WTC11 (cell line): Measurements from ENCODE around the gene JAZF1. TPM values are rescaled to one million over a fixed set of nuclear protein-coding genes. Genes with fewer than 3 reads are reported as not detected.

Experiments
- ATAC-seq: fragments of 200-7000 bp; cut with Tn5 transposase; 2 replicates; pipeline ENCODE4 v1.10.0; 2021; ENCODE audit warnings: mild to moderate bottlenecking, moderate library complexity
- CTCF ChIA-PET: fragments of 300-600 bp; sonication (Branson Sonifier 250); formaldehyde crosslinking; loops from one replicate; lab custom pipeline; 2021; ENCODE audit warnings: antibody characterized with exemption; lab: Charles Lee
- POLR2A ChIA-PET: fragments of 350-600 bp; sonication (Branson Sonifier 250); formaldehyde crosslinking; loops from one replicate; lab custom pipeline; 2021; ENCODE audit warnings: antibody characterized with exemption; lab: Charles Lee
- DNase-seq: peaks from one replicate; pipeline ENCODE4 v3.0.0; 2021; ENCODE audit warnings: low spot score
- H3K27ac Mint-ChIP-seq: 2 replicates; pipeline ENCODE4 v1.8.0; 2021; ENCODE audit warnings: mixed read lengths
- H3K27me3 Mint-ChIP-seq: 2 replicates; pipeline ENCODE4 v1.8.0; 2021; ENCODE audit warnings: low read depth, mild to moderate bottlenecking, moderate library complexity, mixed read lengths
- H3K36me3 Mint-ChIP-seq: 2 replicates; pipeline ENCODE4 v1.8.0; 2021; ENCODE audit warnings: mixed read lengths
- H3K4me1 Mint-ChIP-seq: 2 replicates; pipeline ENCODE4 v1.8.0; 2022; ENCODE audit warnings: mixed read lengths
- H3K4me3 Mint-ChIP-seq: 2 replicates; pipeline ENCODE4 v1.8.0; 2021; ENCODE audit warnings: mild to moderate bottlenecking, moderate library complexity, mixed read lengths
- H3K9me3 Mint-ChIP-seq: 2 replicates; pipeline ENCODE4 v1.8.0; 2021; ENCODE audit warnings: mixed read lengths
- ATF1 ChIP-seq: sonication (generic); formaldehyde crosslinking; IDR thresholded peaks from 2 replicates; pipeline ENCODE4 v1.8.1; 2023; ENCODE audit warnings: mild to moderate bottlenecking, moderate library complexity, missing genetic modification reagents
- CBFB ChIP-seq: sonication (generic); formaldehyde crosslinking; IDR thresholded peaks from 2 replicates; pipeline ENCODE4 v1.8.1; 2022; ENCODE audit warnings: mild to moderate bottlenecking, low read depth, missing genetic modification reagents
- ELF4 ChIP-seq: sonication (generic); formaldehyde crosslinking; IDR thresholded peaks from 2 replicates; pipeline ENCODE4 v1.8.1; 2022; ENCODE audit warnings: low read depth, mild to moderate bottlenecking, moderate library complexity, missing genetic modification reagents
- EMX1 ChIP-seq: fragments of 250-450 bp; sonication (Bioruptor Pico); IDR thresholded peaks from 2 replicates; pipeline ENCODE4 v1.8.0; 2021; ENCODE audit warnings: mild to moderate bottlenecking
- KAT7 ChIP-seq: sonication (generic); formaldehyde crosslinking; IDR thresholded peaks from 2 replicates; pipeline ENCODE4 v1.8.1; 2023; ENCODE audit warnings: missing genetic modification reagents, mild to moderate bottlenecking, borderline replicate concordance
- TCF7 ChIP-seq: sonication (generic); formaldehyde crosslinking; IDR thresholded peaks from 2 replicates; pipeline ENCODE4 v1.8.0; 2022; ENCODE audit warnings: mild to moderate bottlenecking, low read depth, missing genetic modification reagents, moderate library complexity
- ZBTB21 ChIP-seq: sonication (generic); formaldehyde crosslinking; IDR thresholded peaks from 2 replicates; pipeline ENCODE4 v1.8.1; 2023; ENCODE audit warnings: mild to moderate bottlenecking, missing genetic modification reagents, borderline replicate concordance
- ZNF138 ChIP-seq: sonication (generic); formaldehyde crosslinking; conservative IDR thresholded peaks from 2 replicates; pipeline ENCODE4 v1.8.1; 2022; ENCODE audit warnings: mild to moderate bottlenecking, moderate library complexity, missing genetic modification reagents
- ZNF232 ChIP-seq: sonication (generic); formaldehyde crosslinking; IDR thresholded peaks from 2 replicates; pipeline ENCODE4 v1.8.0; 2022; ENCODE audit warnings: mild to moderate bottlenecking, missing genetic modification reagents
- ZNF263 ChIP-seq: sonication (generic); formaldehyde crosslinking; IDR thresholded peaks from 2 replicates; pipeline ENCODE4 v1.8.1; 2022; ENCODE audit warnings: low read depth, mild to moderate bottlenecking, moderate library complexity, missing genetic modification reagents
- ZNF396 ChIP-seq: fragments of 250-450 bp; sonication (Bioruptor Pico); IDR thresholded peaks from 2 replicates; pipeline ENCODE4 v1.8.0; 2021; ENCODE audit warnings: mild to moderate bottlenecking, moderate library complexity, borderline replicate concordance
- ZNF416 ChIP-seq: fragments of 250-450 bp; sonication (Bioruptor Pico); IDR thresholded peaks from 2 replicates; pipeline ENCODE4 v1.9.0; 2021; ENCODE audit warnings: mild to moderate bottlenecking, inconsistent platforms
- ZNF671 ChIP-seq: fragments of 250-450 bp; sonication (Bioruptor Pico); IDR thresholded peaks from 2 replicates; pipeline ENCODE4 v1.8.0; 2021; ENCODE audit warnings: mild to moderate bottlenecking
- total RNA-seq: library from RNA; stranded (reverse); gene quantifications from 3 replicates; pipeline ENCODE4 v1.2.3, GENCODE V29; 2021
- TF ChIP-seq, protein P1 (sequence below): fragments of 250-450 bp; sonication (Bioruptor Pico); IDR thresholded peaks from 2 replicates; pipeline ENCODE4 v1.9.0; 2021; ENCODE audit warnings: mild to moderate bottlenecking, borderline replicate concordance
- TF ChIP-seq, protein P2 (sequence below): sonication (generic); formaldehyde crosslinking; IDR thresholded peaks from 2 replicates; pipeline ENCODE4 v1.8.0; 2023; ENCODE audit warnings: missing genetic modification reagents
- TF ChIP-seq, protein P3 (sequence below): sonication (generic); formaldehyde crosslinking; IDR thresholded peaks from 2 replicates; pipeline ENCODE4 v1.8.0; 2023; ENCODE audit warnings: missing genetic modification reagents, mild to moderate bottlenecking, borderline replicate concordance
- TF ChIP-seq, protein P4 (sequence below): sonication (generic); formaldehyde crosslinking; IDR thresholded peaks from 2 replicates; pipeline ENCODE4 v1.8.0; 2022; ENCODE audit warnings: mild to moderate bottlenecking, missing genetic modification reagents

Gene JAZF1
- total RNA-seq, 1 experiment from 2014 or later = 19.0 TPM

DNA sequence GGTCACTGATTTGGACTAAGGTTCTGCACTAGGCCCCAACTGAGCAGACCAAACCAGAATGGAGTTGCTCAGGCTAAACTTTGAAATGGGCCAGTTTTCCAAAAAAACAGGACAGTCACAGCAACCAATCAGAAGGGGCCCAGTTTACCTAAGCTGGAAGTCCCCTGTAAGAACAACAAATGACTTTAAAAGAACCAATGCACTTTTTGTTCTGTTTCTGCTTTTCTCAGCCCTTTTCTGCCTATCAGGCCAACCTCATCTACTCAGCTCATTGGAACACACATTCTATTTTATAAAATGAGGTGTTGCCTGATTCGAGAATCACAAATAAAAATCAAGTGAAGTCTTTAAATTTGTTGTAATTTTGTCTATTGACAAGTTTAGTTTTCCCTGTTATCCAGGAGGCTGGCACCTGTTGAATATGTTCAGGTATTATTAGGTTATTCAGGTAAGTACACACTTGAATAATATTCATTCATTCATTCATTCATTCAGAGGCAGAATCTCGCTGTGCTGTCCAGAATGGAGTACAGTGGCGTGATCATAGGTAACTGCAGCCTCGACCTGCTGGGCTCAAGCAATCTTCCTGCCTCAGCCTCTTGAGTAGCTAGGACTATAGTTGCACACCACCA lies 271.9 kb downstream of the JAZF1 start:
- no peak for DNase-seq
- Mint-ChIP-seq H3K27ac (no peak overlapping the region; the same call in 1 of the 2 replicates), H3K27me3 (no peaks in the 10 kb centered on the region), H3K4me3 (no peak overlapping the region), H3K4me1 (peaks cover 85% of the 10 kb centered on the region), H3K36me3 (no peaks in the 10 kb centered on the region), H3K9me3 (no peaks in the 10 kb centered on the region)
- CTCF ChIA-PET = no interaction called here
- no peak for ATAC-seq
- POLR2A ChIA-PET = no interaction called here
- TF ChIP-seq ZNF138 (no peak), CBFB (CRISPR knock-in tag) (no peak), ZNF671 (CRISPR knock-in tag) (no peak), ZNF232 (CRISPR knock-in tag) (no peak), ATF1 (CRISPR knock-in tag) (no peak), EMX1 (CRISPR knock-in tag) (no peak), ZBTB21 (CRISPR knock-in tag) (no peak), ZNF396 (CRISPR knock-in tag) (no peak), KAT7 (CRISPR knock-in tag) (no peak), TCF7 (CRISPR knock-in tag) (no peak), ELF4 (CRISPR knock-in tag) (no peak), ZNF263 (no peak), ZNF416 (CRISPR knock-in tag) (no peak)
- TF ChIP-seq, protein P1, sequence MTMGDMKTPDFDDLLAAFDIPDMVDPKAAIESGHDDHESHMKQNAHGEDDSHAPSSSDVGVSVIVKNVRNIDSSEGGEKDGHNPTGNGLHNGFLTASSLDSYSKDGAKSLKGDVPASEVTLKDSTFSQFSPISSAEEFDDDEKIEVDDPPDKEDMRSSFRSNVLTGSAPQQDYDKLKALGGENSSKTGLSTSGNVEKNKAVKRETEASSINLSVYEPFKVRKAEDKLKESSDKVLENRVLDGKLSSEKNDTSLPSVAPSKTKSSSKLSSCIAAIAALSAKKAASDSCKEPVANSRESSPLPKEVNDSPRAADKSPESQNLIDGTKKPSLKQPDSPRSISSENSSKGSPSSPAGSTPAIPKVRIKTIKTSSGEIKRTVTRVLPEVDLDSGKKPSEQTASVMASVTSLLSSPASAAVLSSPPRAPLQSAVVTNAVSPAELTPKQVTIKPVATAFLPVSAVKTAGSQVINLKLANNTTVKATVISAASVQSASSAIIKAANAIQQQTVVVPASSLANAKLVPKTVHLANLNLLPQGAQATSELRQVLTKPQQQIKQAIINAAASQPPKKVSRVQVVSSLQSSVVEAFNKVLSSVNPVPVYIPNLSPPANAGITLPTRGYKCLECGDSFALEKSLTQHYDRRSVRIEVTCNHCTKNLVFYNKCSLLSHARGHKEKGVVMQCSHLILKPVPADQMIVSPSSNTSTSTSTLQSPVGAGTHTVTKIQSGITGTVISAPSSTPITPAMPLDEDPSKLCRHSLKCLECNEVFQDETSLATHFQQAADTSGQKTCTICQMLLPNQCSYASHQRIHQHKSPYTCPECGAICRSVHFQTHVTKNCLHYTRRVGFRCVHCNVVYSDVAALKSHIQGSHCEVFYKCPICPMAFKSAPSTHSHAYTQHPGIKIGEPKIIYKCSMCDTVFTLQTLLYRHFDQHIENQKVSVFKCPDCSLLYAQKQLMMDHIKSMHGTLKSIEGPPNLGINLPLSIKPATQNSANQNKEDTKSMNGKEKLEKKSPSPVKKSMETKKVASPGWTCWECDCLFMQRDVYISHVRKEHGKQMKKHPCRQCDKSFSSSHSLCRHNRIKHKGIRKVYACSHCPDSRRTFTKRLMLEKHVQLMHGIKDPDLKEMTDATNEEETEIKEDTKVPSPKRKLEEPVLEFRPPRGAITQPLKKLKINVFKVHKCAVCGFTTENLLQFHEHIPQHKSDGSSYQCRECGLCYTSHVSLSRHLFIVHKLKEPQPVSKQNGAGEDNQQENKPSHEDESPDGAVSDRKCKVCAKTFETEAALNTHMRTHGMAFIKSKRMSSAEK = no peak
- TF ChIP-seq, protein P2, sequence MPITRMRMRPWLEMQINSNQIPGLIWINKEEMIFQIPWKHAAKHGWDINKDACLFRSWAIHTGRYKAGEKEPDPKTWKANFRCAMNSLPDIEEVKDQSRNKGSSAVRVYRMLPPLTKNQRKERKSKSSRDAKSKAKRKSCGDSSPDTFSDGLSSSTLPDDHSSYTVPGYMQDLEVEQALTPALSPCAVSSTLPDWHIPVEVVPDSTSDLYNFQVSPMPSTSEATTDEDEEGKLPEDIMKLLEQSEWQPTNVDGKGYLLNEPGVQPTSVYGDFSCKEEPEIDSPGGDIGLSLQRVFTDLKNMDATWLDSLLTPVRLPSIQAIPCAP (CRISPR knock-in tag) = no peak
- TF ChIP-seq, protein P3, sequence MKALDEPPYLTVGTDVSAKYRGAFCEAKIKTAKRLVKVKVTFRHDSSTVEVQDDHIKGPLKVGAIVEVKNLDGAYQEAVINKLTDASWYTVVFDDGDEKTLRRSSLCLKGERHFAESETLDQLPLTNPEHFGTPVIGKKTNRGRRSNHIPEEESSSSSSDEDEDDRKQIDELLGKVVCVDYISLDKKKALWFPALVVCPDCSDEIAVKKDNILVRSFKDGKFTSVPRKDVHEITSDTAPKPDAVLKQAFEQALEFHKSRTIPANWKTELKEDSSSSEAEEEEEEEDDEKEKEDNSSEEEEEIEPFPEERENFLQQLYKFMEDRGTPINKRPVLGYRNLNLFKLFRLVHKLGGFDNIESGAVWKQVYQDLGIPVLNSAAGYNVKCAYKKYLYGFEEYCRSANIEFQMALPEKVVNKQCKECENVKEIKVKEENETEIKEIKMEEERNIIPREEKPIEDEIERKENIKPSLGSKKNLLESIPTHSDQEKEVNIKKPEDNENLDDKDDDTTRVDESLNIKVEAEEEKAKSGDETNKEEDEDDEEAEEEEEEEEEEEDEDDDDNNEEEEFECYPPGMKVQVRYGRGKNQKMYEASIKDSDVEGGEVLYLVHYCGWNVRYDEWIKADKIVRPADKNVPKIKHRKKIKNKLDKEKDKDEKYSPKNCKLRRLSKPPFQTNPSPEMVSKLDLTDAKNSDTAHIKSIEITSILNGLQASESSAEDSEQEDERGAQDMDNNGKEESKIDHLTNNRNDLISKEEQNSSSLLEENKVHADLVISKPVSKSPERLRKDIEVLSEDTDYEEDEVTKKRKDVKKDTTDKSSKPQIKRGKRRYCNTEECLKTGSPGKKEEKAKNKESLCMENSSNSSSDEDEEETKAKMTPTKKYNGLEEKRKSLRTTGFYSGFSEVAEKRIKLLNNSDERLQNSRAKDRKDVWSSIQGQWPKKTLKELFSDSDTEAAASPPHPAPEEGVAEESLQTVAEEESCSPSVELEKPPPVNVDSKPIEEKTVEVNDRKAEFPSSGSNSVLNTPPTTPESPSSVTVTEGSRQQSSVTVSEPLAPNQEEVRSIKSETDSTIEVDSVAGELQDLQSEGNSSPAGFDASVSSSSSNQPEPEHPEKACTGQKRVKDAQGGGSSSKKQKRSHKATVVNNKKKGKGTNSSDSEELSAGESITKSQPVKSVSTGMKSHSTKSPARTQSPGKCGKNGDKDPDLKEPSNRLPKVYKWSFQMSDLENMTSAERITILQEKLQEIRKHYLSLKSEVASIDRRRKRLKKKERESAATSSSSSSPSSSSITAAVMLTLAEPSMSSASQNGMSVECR (CRISPR knock-in tag) = no peak
- TF ChIP-seq, protein P4, sequence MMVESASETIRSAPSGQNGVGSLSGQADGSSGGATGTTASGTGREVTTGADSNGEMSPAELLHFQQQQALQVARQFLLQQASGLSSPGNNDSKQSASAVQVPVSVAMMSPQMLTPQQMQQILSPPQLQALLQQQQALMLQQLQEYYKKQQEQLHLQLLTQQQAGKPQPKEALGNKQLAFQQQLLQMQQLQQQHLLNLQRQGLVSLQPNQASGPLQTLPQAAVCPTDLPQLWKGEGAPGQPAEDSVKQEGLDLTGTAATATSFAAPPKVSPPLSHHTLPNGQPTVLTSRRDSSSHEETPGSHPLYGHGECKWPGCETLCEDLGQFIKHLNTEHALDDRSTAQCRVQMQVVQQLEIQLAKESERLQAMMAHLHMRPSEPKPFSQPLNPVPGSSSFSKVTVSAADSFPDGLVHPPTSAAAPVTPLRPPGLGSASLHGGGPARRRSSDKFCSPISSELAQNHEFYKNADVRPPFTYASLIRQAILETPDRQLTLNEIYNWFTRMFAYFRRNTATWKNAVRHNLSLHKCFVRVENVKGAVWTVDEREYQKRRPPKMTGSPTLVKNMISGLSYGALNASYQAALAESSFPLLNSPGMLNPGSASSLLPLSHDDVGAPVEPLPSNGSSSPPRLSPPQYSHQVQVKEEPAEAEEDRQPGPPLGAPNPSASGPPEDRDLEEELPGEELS = no peak
